Kidney epithelial cell (primary cell): ENCODE measurements around the gene CDK14. TPM values are rescaled to one million over a fixed set of nuclear protein-coding genes. Genes with fewer than 3 reads are reported as not detected.

ENCODE experiments used
- DNase-seq: peaks from one replicate; pipeline ENCODE4 v3.0.0-alpha.2; 2010; ENCODE audit warnings: low read depth
- H3K27me3 ChIP-seq: 2 replicates; pipeline ENCODE4 v1.6.0; 2011; ENCODE audit warnings: low read length; ENCODE audit not compliant: control insufficient read depth, insufficient read depth
- H3K36me3 ChIP-seq: 2 replicates; pipeline ENCODE4 v1.5.1; 2011; ENCODE audit warnings: low read length; ENCODE audit not compliant: control insufficient read depth, insufficient read depth
- H3K4me3 ChIP-seq: 2 replicates; pipeline ENCODE4 v1.5.1; 2011; ENCODE audit warnings: low read depth, mild to moderate bottlenecking, control low read depth, low read length
- CTCF ChIP-seq: IDR thresholded peaks from 2 replicates; pipeline ENCODE4 v1.5.1; 2011; ENCODE audit warnings: mild to moderate bottlenecking, moderate library complexity, low read length, control low read depth, inconsistent platforms; ENCODE audit not compliant: insufficient read depth, poor library complexity, severe bottlenecking
- total RNA-seq: library from RNA; depleted of rRNA; stranded (reverse); fragments of >200 nt; gene quantifications from 2 replicates; pipeline ENCODE4 v1.2.3, GENCODE V29; 2015

The CDK14 gene
- total RNA-seq, 1 donor from 2014 or later = 18.2 TPM

DNA sequence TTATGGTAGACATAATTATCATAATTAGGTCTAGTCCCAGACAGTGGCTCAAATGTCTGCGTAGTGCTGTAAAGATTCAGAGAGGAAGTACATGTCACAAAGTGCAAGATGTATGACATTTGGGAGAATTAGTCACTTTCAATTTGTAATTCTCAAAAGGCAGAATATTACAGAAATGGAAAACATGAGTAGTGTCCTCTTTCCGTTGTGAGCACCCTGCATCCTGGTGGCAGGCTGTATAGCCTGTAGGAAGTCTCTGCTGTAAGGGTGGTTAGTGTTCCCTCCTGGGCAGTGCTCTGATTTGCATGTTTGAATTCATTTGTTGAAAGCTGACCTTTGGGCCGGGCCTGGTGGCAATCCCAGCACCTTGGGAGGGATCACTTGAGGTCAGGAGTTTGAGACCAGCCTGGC lies 17.0 kb downstream of the CDK14 start:
- no peak for TF ChIP-seq CTCF
- no peak for DNase-seq
- no peaks in the 10 kb centered on the region for H3K36me3 ChIP-seq
- no peaks in the 10 kb centered on the region for H3K27me3 ChIP-seq
- no peak overlapping the region for H3K4me3 ChIP-seq

DNA sequence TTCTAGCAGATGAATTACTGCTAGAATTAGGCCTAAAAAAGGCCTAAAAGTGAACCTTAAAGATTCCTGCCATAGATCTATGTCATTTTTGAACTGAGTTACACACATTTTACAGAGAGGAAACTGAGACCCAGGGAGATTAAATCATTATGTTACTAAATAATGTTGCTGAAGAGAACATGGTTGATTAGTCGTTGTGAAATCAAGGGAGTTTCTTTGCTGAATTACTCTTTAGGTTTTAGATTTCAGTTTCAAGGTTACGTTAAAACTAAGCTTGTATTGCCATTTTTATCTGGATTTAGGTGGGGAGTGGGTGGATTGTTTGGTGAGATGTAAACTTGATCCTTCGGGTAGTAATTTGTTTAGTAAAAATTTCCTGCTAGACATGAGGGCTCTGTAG lies 21.3 kb downstream of the CDK14 start:
- Histone ChIP-seq H3K27me3 (no peaks in the 10 kb centered on the region), H3K4me3 (no peak overlapping the region), H3K36me3 (no peaks in the 10 kb centered on the region)
- no peak for TF ChIP-seq CTCF
- DNase-seq = no peak

- H3K4me3 ChIP-seq = no peak overlapping the region
- no peaks in the 10 kb centered on the region for H3K36me3 ChIP-seq
- no peak for DNase-seq
- H3K27me3 ChIP-seq = no peaks in the 10 kb centered on the region
- TF ChIP-seq CTCF = no peak
These were observed 22.8 kb downstream of the CDK14 start for GRCh38 chr7:90618876-90619275.

DNA sequence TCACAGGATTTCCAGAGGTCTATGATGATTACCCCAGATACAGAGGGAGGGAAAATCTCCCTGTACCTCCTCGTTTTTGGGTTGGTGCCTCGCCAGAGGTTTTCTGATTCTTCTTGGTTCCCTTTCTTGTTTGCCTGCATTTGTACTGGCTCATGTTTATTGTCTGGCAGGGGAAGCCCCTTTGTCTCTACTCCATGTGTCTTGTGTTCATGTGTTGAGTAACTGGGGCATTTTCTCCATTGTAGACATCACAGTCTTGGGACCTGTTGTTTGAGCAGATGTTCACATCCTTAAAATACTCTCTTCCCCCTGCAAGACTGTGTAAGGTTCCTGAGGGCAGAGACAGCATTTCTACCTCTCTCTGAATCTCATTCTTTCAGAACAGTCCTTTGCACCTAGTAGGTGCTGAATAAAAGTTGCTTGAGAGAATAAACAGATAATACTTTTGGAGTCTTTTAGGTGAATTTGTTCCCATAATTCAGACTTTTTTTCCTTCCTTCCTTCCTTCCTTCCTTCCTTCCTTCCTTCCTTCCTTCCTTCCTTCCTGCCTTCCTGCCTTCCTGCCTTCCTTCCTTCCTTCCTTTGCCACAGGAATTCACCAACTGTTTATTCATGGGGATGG lies 25.1 kb downstream of the CDK14 start:
- no peak for DNase-seq
- Histone ChIP-seq H3K27me3 (no peaks in the 10 kb centered on the region), H3K36me3 (no peaks in the 10 kb centered on the region), H3K4me3 (no peak overlapping the region)
- TF ChIP-seq CTCF = no peak

GRCh38 chr7:90621747-90622140 lies 25.6 kb downstream of the CDK14 start:
- DNase-seq = no peak
- H3K4me3 ChIP-seq = no peak overlapping the region
- H3K27me3 ChIP-seq = no peaks in the 10 kb centered on the region
- H3K36me3 ChIP-seq = no peaks in the 10 kb centered on the region
- TF ChIP-seq CTCF = no peak

DNA sequence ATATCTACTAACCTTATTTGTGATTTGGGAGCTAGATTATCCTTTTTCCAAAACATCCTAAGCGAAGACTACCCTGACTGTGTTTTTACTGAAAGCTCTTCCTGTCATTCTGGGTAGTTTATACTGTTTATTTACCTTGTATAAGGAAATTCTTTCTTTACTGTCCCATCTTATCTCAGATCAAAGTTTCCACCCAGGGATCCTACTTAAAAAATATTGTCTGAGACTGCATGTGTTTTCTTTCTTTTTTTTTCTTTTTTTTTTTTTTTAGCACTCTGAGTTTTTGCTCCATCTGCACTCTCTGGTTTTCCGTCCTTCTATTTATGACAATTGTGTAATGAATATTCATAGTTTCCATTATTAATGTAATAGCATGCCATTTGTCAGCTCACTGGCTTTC lies 26.5 kb downstream of the CDK14 start:
- no peak overlapping the region for H3K4me3 ChIP-seq
- DNase-seq = no peak
- TF ChIP-seq CTCF = no peak
- no peaks in the 10 kb centered on the region for H3K36me3 ChIP-seq
- H3K27me3 ChIP-seq = no peaks in the 10 kb centered on the region
